NCI-H1092 (cell line): ENCODE measurements around the gene SFXN1.

Experiments used
- DNase-seq: peaks from one replicate; lab custom pipeline; 2025; lab: John Stamatoyannopoulos, UW

Gene SFXN1

GRCh38 chr5:175465282-175465681 is 13.1 kb upstream of the SFXN1 start:
- no peak for DNase-seq

GRCh38 chr5:175466700-175467318 is 11.6 kb upstream of the SFXN1 start:
- no peak for DNase-seq

- no peak for DNase-seq
Measured at GRCh38 chr5:175467983-175468690, 10.2 kb upstream of the SFXN1 start.

- no peak for DNase-seq
Measured at GRCh38 chr5:175468892-175469291, 9.5 kb upstream of the SFXN1 start.

GRCh38 chr5:175469916-175470315 is 8.4 kb upstream of the SFXN1 start:
- no peak for DNase-seq

- DNase-seq: no peak
Measured at GRCh38 chr5:175470781-175471180, 7.6 kb upstream of the SFXN1 start.

GRCh38 chr5:175471196-175471595 is 7.2 kb upstream of the SFXN1 start:
- DNase-seq: no peak

- no peak for DNase-seq
Measured at GRCh38 chr5:175471628-175472027, 6.7 kb upstream of the SFXN1 start.

- DNase-seq: no peak
Measured at GRCh38 chr5:175472378-175472777, 6.0 kb upstream of the SFXN1 start.

GRCh38 chr5:175475248-175475647 is 3.1 kb upstream of the SFXN1 start:
- DNase-seq: no peak

- no peak for DNase-seq
Measured at GRCh38 chr5:175477440-175477839, 920 bp upstream of the SFXN1 start.

GRCh38 chr5:175478008-175478383 is 364 bp upstream of the SFXN1 start:
- DNase-seq: no peak

- DNase-seq: no peak
Measured at GRCh38 chr5:175479125-175479881, 943 bp downstream of the SFXN1 start.

GRCh38 chr5:175483337-175483736 is 5.0 kb downstream of the SFXN1 start:
- DNase-seq: no peak

- no peak for DNase-seq
Measured at GRCh38 chr5:175484322-175484721, 6.0 kb downstream of the SFXN1 start.

GRCh38 chr5:175484829-175485228 is 6.5 kb downstream of the SFXN1 start:
- no peak for DNase-seq

- no peak for DNase-seq
Measured at GRCh38 chr5:175485631-175486030, 7.3 kb downstream of the SFXN1 start.

- DNase-seq: no peak
Measured at GRCh38 chr5:175487514-175488222, 9.3 kb downstream of the SFXN1 start.

- DNase-seq: no peak
Measured at GRCh38 chr5:175489693-175490443, 11.5 kb downstream of the SFXN1 start.

GRCh38 chr5:175491223-175491622 is 12.9 kb downstream of the SFXN1 start:
- no peak for DNase-seq

- DNase-seq: no peak
Measured at GRCh38 chr5:175493260-175493659, 14.9 kb downstream of the SFXN1 start.

GRCh38 chr5:175493726-175494125 is 15.4 kb downstream of the SFXN1 start:
- no peak for DNase-seq
